GM18505 (cell line): ENCODE results near the gene NFE2L3.
"Not testable (repeated sequence)": the region's sequence is repeated elsewhere in the genome, so short reads cannot be mapped to it uniquely, and the experiment has no call there.

Source experiments
- ATAC-seq: cut with Tn5 transposase; IDR thresholded peaks from one replicate; pipeline ENCODE4 v1.9.1; 2021; ENCODE audit not compliant: unreplicated experiment
- POLR2A ChIP-seq: IDR thresholded peaks from 4 replicates; pipeline ENCODE4 v1.6.1; 2011; ENCODE audit warnings: borderline replicate concordance; ENCODE audit not compliant: insufficient read depth, insufficient read length; ENCODE audit errors: extremely low read depth

Gene NFE2L3

GRCh38 chr7:26153823-26154783 lies 2.1 kb downstream of the NFE2L3 start:
- no peak for ATAC-seq
- TF ChIP-seq POLR2A = no peak

DNA sequence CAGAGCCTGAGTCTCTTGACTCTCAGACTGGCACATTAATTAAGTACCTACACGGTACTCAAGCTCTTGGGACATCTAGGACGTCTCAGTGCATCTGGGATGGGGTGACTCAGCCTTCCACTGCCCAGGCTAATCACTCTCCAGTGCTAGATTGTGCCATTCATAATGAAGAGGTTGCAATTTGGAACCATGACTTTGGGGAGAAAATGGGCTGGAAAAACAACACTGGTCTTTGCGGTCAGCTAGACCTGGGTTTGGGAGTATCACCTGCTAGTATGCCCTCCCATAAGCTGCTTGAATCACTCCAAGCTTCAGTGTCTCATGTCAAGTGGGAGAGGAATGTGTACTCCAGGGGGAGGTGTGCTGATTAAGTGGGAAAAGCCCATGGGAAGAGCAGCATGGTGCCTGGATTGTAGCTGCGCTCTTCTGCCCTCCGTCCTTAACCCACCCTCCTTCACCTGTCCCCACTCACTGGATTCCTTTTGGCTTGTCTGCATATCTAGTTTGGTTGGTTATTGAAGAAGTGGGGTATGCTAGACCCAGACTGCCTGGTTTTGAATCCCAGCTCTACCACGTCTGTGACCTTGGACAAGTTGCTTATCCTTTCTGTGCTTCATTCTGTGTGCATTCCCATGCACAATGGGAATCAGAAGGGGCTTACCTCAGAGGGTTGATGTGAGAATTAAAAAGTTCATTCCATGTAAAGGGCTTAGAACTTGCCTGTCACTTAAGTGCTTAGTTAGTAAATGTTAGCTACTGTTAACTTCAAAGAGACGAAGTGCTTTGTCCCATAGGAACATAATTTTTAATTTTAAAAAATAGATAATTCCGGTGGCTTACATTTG lies 3.8 kb downstream of the NFE2L3 start:
- ATAC-seq = no peak
- TF ChIP-seq POLR2A = no peak

- TF ChIP-seq POLR2A = no peak
- no peak for ATAC-seq
These were observed 4.7 kb downstream of the NFE2L3 start for GRCh38 chr7:26156451-26157420.

DNA sequence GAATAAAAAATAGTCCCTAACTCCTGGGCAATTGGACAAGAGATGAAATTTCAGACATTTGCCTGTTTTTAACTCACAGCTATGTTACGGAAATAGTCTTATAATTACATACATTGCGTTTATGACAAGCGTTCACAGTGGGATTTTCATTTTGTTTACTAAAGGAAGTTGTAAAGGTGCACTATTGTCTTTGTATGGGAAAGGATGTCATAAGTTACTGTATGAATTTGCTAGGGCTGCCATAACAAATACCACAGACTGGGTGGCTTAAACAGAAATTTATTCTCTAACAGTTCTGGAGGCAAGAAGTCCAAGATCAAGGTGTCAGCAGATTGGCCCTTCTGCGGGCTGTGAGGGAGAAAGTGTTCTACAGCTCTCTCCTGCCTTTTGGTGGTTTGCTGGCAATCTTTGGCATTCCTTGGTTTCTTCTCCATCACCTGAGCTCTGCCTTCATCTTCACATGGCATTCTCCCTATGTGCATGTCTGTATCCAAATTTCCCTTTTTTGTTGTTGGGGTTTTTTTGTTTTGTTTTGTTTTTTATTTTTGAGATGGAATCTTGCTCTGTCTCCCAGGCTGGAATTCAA lies 5.6 kb downstream of the NFE2L3 start:
- no peak for TF ChIP-seq POLR2A

DNA sequence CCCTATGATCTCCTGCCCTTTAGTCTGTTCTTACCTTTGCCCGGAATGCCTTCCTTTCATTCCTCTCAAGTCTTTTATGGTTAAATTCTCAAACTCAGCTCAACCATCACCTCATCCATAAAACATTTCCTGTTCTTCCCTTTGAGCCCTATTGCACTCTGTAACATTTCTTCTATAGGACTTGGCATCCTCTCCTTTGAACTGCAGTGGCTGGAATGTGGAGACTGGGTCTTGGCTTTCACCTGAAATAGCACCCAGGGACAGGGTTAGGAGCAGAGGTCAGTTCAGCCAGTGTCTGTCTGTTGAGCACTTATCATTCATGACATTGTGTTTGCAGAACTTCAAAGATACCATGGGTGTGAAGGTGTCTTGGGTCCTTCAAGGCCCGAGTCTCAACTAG lies 7.2 kb downstream of the NFE2L3 start:
- no peak for ATAC-seq
- TF ChIP-seq POLR2A = no peak

More for the DNA sequence above, 5.6 kb downstream of the NFE2L3 start:
- ATAC-seq = no peak

- no peak for ATAC-seq
- TF ChIP-seq POLR2A = no peak
These were observed 8.9 kb downstream of the NFE2L3 start for GRCh38 chr7:26160896-26161295.

DNA sequence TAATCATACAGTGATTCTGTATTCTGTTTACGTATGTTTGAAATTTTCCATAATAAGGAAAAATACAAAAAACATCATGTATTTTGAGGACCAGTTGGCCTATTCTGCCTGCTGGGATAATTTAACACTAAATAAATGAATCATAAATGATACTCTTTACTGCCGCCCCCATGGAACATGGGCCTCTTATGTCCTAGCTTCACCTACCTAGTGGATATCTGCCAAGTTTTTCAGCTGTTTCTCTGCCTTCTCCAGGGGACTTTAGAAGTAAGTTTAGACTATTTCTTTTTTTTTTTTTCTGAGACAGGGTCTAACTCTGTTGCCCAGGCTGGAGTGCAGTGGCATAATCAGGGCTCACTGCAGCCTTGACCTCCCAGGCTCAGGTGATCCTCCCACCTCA lies 10.4 kb downstream of the NFE2L3 start:
- ATAC-seq = no peak

GRCh38 chr7:26163804-26164203 lies 11.8 kb downstream of the NFE2L3 start:
- not testable (repeated sequence) for ATAC-seq

More for the DNA sequence above, 10.4 kb downstream of the NFE2L3 start:
- TF ChIP-seq POLR2A = no peak

DNA sequence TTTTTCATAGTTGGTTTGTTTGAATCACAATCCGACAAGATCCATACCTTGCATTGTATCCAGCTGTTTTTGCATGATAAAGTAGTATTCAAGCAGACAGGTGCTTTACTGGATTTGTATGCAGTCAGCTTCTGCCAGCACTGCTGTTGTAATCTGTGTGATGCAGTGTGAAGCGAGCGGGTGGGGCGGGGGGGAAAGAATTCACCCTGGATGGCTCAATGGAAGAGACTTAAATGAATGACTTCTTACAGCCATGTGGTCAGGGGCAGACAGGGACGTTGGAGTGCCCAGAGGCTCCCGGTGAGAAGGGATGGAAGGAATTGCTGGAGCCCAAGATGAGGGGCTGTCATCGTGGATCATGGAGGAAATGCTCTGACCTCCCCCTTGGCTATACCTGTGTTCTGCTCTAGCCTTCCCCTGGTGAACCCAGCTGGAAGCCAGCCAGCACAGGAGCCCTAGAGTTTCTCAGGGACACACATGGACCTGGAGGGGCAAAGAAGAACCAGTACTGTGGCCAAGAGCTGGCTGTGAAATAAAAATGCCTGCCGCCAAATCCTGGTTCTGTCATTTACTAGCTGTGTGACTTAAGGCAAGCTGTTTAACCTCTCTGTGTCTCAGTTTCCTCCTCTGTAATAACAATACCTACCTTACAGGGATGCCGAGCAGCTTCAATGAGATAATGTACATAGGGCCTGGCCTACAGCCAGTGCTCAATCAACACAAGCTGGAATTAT lies 14.1 kb downstream of the NFE2L3 start:
- TF ChIP-seq POLR2A = no peak
- no peak for ATAC-seq

- ATAC-seq = no peak
- TF ChIP-seq POLR2A = no peak
These were observed 14.8 kb downstream of the NFE2L3 start for GRCh38 chr7:26166684-26167266.

DNA sequence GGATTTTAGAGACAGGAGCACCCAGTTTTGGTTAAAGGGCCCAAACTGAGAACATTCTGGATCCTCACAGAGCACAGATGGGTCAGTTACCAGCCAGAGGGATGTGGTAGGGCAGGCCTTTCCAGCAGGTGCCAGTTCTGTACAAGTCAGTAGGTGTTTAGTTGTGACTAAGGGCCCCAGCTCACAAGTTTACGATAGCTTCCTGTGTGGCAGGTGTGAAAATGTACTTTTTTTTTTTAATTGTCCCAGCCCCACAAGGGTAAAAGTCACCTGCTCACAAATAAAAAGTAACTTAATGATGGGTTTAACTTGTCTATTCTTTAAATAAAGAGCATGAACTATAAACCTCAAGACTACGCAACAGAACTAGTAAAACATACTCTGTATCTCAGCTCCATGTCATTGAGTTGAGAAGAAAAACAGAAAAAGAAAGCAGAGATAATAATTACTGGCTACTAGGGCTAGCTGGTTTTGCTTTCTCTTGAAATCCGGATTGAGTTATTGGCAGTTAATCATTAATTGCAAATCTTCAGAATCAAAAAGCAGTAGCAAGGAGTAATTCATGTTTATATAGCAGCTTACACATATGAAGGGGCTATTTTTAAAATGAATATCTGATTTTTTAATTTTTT lies 15.4 kb downstream of the NFE2L3 start:
- peak; percentile 65 for ATAC-seq

GRCh38 chr7:26168458-26169023 lies 16.5 kb downstream of the NFE2L3 start:
- TF ChIP-seq POLR2A = no peak
- no peak for ATAC-seq

More for the DNA sequence above, 15.4 kb downstream of the NFE2L3 start:
- TF ChIP-seq POLR2A = no peak
